Measurements from ENCODE around the gene RPL37A.

Gene RPL37A

DNA sequence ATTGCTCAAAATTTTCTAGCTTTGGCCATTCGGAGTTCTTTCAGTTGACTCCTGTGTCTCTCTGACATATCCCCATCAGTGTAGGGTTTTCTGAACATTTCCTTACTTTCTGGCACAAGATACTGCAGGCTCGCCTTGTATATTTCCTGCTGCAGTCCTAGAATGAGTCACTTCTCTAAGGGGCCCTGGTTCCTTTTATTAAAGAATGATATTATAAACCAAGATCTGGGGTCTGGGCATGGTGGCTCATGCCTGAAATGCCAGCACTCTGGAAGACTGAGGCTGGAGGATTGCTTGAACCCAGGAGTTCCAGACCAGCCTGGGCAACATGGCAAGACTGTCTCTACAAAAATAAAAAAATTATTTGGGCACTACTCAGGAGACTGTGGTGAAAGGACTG is 3.0 kb upstream of the RPL37A start:
- TF ChIP-seq, protein P1, sequence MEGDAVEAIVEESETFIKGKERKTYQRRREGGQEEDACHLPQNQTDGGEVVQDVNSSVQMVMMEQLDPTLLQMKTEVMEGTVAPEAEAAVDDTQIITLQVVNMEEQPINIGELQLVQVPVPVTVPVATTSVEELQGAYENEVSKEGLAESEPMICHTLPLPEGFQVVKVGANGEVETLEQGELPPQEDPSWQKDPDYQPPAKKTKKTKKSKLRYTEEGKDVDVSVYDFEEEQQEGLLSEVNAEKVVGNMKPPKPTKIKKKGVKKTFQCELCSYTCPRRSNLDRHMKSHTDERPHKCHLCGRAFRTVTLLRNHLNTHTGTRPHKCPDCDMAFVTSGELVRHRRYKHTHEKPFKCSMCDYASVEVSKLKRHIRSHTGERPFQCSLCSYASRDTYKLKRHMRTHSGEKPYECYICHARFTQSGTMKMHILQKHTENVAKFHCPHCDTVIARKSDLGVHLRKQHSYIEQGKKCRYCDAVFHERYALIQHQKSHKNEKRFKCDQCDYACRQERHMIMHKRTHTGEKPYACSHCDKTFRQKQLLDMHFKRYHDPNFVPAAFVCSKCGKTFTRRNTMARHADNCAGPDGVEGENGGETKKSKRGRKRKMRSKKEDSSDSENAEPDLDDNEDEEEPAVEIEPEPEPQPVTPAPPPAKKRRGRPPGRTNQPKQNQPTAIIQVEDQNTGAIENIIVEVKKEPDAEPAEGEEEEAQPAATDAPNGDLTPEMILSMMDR (IDR thresholded peaks at IDR 0.05; ENCODE audit: low read length, missing control alignments), result no peak
- no peak overlapping the region for H3K4me3 ChIP-seq (replicated peaks; ENCODE audit: low read depth, low read length)
- DNase-seq (ENCODE audit: low read depth), result peak; percentile 66

DNA sequence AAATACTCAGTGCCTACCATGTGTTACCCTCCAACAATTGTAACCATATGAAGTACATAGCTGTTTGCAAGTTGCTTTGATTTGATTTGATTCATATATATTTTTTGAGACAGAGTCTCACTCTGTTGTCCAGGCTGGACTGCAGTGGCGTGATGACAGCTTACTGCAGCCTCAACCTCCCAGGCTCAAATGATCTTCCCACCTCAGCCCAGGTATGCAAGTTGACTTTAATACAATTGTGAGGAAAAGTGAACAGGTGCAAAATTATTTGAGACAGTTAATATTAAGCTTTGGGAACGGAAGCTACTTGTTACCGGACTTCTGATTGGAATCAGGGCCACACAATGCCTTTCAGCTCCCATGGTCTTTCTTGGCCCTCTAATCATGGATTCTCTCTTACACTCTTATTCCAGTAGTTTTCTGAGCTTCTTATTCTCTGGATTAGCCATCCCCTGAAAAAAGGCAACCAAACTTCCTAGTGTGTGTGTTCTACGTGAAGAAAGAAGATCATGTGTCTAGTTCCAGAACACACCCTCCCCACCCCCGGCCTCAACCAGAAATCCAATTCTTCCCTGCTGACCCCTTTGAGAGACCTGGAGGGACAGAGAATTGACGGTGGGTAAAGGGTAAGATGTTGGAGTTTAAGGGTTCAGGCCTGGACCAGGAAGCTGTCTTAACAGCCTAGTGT is 1.1 kb upstream of the RPL37A start:
- TF ChIP-seq, protein P1 (IDR thresholded peaks at IDR 0.05; ENCODE audit: low read length, missing control alignments), result no peak
- H3K4me3 ChIP-seq (replicated peaks; ENCODE audit: low read depth, low read length), result peak overlapping the region; percentile 91
- DNase-seq (ENCODE audit: low read depth), result no peak

DNA sequence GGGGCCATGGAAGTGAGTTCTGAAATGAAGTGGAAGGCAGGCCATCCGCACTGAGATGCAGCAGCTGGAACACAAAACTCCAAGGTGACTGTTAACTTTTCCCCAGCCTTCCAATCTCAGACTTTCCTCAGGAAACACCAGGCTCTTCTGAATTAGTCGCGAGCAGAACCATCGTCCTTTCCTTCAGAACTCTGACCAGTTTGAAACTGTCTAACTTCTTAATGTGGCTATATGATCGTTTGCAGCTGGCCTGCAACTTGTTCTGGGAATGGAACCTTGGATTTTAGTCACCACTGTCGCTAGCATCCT is 620 bp upstream of the RPL37A start:
- peak; percentile 20 for DNase-seq (ENCODE audit: low read depth)
- H3K4me3 ChIP-seq (replicated peaks; ENCODE audit: low read depth, low read length), result peak overlapping the region; percentile 91
- TF ChIP-seq, protein P1 (IDR thresholded peaks at IDR 0.05; ENCODE audit: low read length, missing control alignments), result no peak

DNA sequence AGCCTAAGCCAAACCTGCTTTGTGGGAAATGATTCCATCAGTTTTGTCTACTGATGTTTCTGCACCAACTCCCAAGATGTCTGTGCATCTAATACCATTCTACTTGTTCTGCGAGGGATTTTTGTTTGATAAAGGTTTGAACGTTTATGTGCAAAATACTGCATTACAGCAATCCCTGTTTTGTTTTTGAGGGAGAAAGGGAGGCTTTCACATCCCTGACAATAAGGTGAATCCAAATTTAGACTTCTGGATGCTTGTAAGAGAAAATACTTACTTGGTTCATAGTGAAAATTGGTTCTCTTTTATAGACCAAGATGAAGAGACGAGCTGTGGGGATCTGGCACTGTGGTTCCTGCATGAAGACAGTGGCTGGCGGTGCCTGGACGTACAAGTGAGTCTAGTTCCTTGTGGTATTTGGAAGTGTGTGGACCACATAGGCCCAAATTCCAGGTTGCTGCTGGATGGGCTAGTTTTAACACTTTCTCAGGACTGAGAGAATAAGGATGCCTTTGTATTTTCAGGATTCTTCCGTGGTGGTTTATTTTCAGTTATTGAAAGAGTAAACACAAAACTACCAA is 1.1 kb downstream of the RPL37A start:
- TF ChIP-seq, protein P1 (IDR thresholded peaks at IDR 0.05; ENCODE audit: low read length, missing control alignments), result no peak
- DNase-seq (ENCODE audit: low read depth), result no peak
- peak overlapping the region; percentile 91 for H3K4me3 ChIP-seq (replicated peaks; ENCODE audit: low read depth, low read length)

DNA sequence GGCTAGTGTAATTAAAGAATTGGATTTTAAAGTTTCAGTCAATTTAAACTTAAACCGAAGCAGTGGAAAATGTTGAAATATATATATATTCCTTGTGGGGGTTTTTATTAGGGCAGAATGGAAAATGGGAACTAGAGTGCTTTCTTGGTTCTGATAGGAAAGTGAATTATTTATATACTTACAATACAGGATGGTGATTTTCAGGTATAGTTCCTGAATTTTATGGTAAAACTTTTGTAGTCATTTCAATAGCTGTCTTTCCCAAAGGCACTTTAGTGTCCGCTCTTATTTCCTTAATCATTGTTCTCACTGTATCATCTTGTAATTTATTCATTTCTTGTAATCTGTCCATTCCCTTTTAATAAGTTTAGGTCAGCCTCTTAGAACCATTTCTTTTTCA is 1.9 kb downstream of the RPL37A start:
- H3K4me3 ChIP-seq (replicated peaks; ENCODE audit: low read depth, low read length), result peak overlapping the region; percentile 91
- DNase-seq (ENCODE audit: low read depth), result no peak
- TF ChIP-seq, protein P1 (IDR thresholded peaks at IDR 0.05; ENCODE audit: low read length, missing control alignments), result no peak

DNA sequence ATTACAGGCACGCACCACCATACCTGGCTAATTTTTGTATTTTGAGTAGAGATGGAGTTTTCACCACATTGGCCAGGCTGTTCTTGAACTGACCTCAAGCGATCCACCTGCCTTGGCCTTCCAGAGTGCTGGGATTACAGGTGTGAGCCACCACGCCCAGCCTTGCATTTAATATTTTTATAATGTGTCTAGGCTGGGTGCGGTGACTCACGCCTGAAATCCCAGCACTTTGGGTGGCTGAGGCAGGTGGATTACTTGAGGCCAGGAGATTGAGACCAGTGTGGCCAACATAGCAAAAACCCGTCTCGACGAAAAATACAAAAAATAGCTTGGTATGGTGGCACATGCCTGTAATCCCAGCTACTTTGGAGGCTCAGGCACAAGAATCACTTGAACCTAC is 3.2 kb downstream of the RPL37A start:
- no peak for DNase-seq (ENCODE audit: low read depth)
- TF ChIP-seq, protein P1 (IDR thresholded peaks at IDR 0.05; ENCODE audit: low read length, missing control alignments), result no peak
- no peak overlapping the region for H3K4me3 ChIP-seq (replicated peaks; ENCODE audit: low read depth, low read length)
